KBM-7 (cell line): Measurements from ENCODE around the gene CISD1.

ENCODE experiments used
- DNase-seq: peaks from one replicate; pipeline ENCODE4 v3.0.0-alpha.2; 2015
- in situ Hi-C: fragments of 300-500 bp; cut with MboI; formaldehyde crosslinking; loops from 2 replicates; pipeline ENCODE4 v1.14.3; 2020; ENCODE audit warnings: low sequenced_read_pairs, low pct_unique_long_range_greater_than_20kb, mixed read lengths

The CISD1 gene

GRCh38 chr10:58262766-58263165, 6.2 kb upstream of the CISD1 start:
- in situ Hi-C loops, result no loop called here
- no peak for DNase-seq

GRCh38 chr10:58264780-58265179, 4.2 kb upstream of the CISD1 start:
- DNase-seq, result peak; percentile 43
- in situ Hi-C loops, result no loop called here

GRCh38 chr10:58265249-58265648, 3.7 kb upstream of the CISD1 start:
- no peak for DNase-seq

GRCh38 chr10:58266003-58266825, 2.7 kb upstream of the CISD1 start:
- in situ Hi-C loops, result no loop called here
- peak; percentile 30 for DNase-seq

More at GRCh38 chr10:58265249-58265648, 3.7 kb upstream of the CISD1 start:
- in situ Hi-C loops, result no loop called here

GRCh38 chr10:58266826-58267712, 1.9 kb upstream of the CISD1 start:
- in situ Hi-C loops, result no loop called here
- DNase-seq, result peak; percentile 88

GRCh38 chr10:58267713-58268453, 1.1 kb upstream of the CISD1 start, which contains the start of gene IPMK:
IPMK (minus strand) TSS chr10:58267894; CDS start chr10:58267611, 283 bp downstream.
- in situ Hi-C loops, result no loop called here
- DNase-seq, result peak; percentile 92

GRCh38 chr10:58268454-58268945, 462 bp upstream of the CISD1 start:
- in situ Hi-C loops, result no loop called here
- DNase-seq, result no peak

- DNase-seq, result peak; percentile 32
- in situ Hi-C loops, result no loop called here
These were observed 874 bp downstream of the CISD1 start for GRCh38 chr10:58269782-58270290.

GRCh38 chr10:58275261-58275660, 6.3 kb downstream of the CISD1 start:
- in situ Hi-C loops, result no loop called here
- DNase-seq, result no peak

- DNase-seq, result no peak
- in situ Hi-C loops, result no loop called here
These were observed 6.9 kb downstream of the CISD1 start for GRCh38 chr10:58275908-58276307.

GRCh38 chr10:58278274-58278961, 9.5 kb downstream of the CISD1 start:
- in situ Hi-C loops, result no loop called here
- DNase-seq, result no peak

GRCh38 chr10:58278962-58279307, 10.0 kb downstream of the CISD1 start:
- DNase-seq, result no peak

GRCh38 chr10:58280477-58280876, 11.5 kb downstream of the CISD1 start:
- DNase-seq, result no peak
- in situ Hi-C loops, result loop anchor here (10.0 kb wide), 1 partner anchor 96 kb away; no protein-coding TSS in a partner anchor

More at GRCh38 chr10:58278962-58279307, 10.0 kb downstream of the CISD1 start:
- in situ Hi-C loops, result no loop called here

GRCh38 chr10:58281092-58281752, 12.3 kb downstream of the CISD1 start:
- in situ Hi-C loops, result loop anchor here (10.0 kb wide), 1 partner anchor 96 kb away; no protein-coding TSS in a partner anchor
- no peak for DNase-seq

GRCh38 chr10:58282615-58283014, 13.7 kb downstream of the CISD1 start:
- in situ Hi-C loops, result loop anchor here (10.0 kb wide), 1 partner anchor 98 kb away; no protein-coding TSS in a partner anchor
- no peak for DNase-seq

- in situ Hi-C loops, result no loop called here
- DNase-seq, result peak; percentile 57
These were observed 22.7 kb downstream of the CISD1 start for GRCh38 chr10:58291538-58292174.

- in situ Hi-C loops, result no loop called here
- DNase-seq, result no peak
These were observed 25.0 kb downstream of the CISD1 start for GRCh38 chr10:58293989-58294388.
